Measurements from ENCODE around the gene PEX5L.

DNA sequence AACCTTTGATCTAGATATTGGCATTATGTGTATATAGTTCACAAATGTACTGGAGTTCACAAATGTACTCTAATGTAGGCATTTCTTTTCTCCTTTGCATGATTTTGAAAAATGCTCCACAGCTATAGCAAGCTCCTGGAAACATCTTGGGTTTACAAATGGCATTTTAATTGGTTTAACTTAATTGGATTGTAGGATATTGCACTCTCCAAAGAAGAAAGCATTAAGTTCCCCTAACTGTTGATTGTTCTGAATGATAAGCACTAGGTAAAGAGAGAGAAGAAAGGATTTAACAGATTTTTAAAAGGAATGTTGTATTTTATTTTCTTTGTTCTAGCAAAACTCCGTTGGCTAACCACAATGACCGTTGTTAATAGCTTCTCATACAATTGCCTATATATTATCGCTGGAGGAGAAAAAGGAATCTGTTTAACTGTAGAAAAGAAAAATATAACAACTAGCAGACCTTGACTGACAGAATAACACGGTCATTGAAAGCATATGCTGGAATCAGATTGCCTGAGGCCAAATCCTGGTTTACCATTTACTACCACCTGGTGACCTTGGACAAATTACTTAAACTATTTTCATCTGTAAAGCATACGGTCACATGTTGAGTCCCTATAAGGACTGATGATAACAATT lies 170.8 kb downstream of the PEX5L start:
- TF ChIP-seq POLR2AphosphoS5 (IDR thresholded peaks at IDR 0.05; ENCODE audit: low read depth, low read length) (no peak), POLR2A (IDR thresholded peaks at IDR 0.05; ENCODE audit: low read depth, low read length) (no peak), TAF1 (IDR thresholded peaks at IDR 0.05; ENCODE audit: borderline replicate concordance, low read depth, low read length) (no peak)
